K562 (cell line): ENCODE results near the gene GPAT3. TPM values are rescaled to one million over a fixed set of nuclear protein-coding genes. Genes with fewer than 3 reads are reported as not detected.

ENCODE experiments used
- ATAC-seq: fragments of 200-7000 bp; cut with Tn5 transposase; 3 replicates; pipeline ENCODE4 v1.9.1; 2020; ENCODE audit warnings: moderate library complexity
- BruUV-seq: library from RNA; stranded (reverse); fragments of 400-500 nt; replicated peaks from 2 replicates; lab custom pipeline; 2021; lab: Mats Ljungman, UMichigan
- CTCF ChIA-PET: fragments of 300-600 bp; formaldehyde crosslinking; extraction: SDS; loops from one replicate; lab custom pipeline; 2021; ENCODE audit warnings: low intra/inter-chr PET ratio; lab: Yijun Ruan, JAX
- POLR2A ChIA-PET: fragments of 300-600, 350-650 bp; sonication (Branson Sonifier 250); formaldehyde crosslinking; extraction: SDS; loops from one replicate; lab custom pipeline; 2021; ENCODE audit warnings: antibody characterized with exemption, inconsistent platforms; lab: Yijun Ruan, JAX
- DNase-seq, 4 experiments: peaks; one replicate each; pipeline versions ENCODE4 v3.0.0 to v3.0.0-alpha.2; 2011 to 2018; ENCODE audit warnings: low spot score in 3 of 4, mixed read lengths in 3 of 4; ENCODE audit errors: extremely low read depth in 1 of 4
- FAIRE-seq: peaks from 2 replicates; lab custom pipeline; 2011; peaks lifted over from hg19 to GRCh38; lab: Jason Lieb, UNC
- H2AFZ ChIP-seq: 2 replicates; pipeline ENCODE4 v1.6.0; 2011; ENCODE audit warnings: low read depth, low read length, control low read depth, inconsistent platforms
- H3K27ac ChIP-seq: fragments of 200-600 bp; 3 replicates; pipeline ENCODE4 v1.8.0; 2011; ENCODE audit warnings: low read depth, mild to moderate bottlenecking, control low read depth, inconsistent platforms, low read length, moderate library complexity, mixed read lengths; ENCODE audit errors: extremely low read depth
- H3K27me3 ChIP-seq, 2 experiments: fragments of 300-600 bp in 1 of 2; 2 replicates in 1 of 2; 3 replicates in 1 of 2; pipeline versions ENCODE4 v1.6.0 to v1.8.0; 2011; ENCODE audit warnings: inconsistent platforms in 2 of 2, low read length in 2 of 2, mild to moderate bottlenecking in 1 of 2, mixed read lengths in 1 of 2, moderate library complexity in 1 of 2; ENCODE audit not compliant: control insufficient read depth in 2 of 2, insufficient read depth in 2 of 2
- H3K36me3 ChIP-seq: fragments of 300-600 bp; 3 replicates; pipeline ENCODE4 v1.8.0; 2011; ENCODE audit warnings: mild to moderate bottlenecking, low read length, inconsistent platforms; ENCODE audit not compliant: control insufficient read depth, insufficient read depth
- H3K4me1 ChIP-seq, 2 experiments: fragments of 200-600 bp in 1 of 2; replicated peaks in 1 of 2; 2 replicates in 1 of 2; 3 replicates in 1 of 2; pipeline versions ENCODE4 v1.5.1 to v1.8.0; 2011; ENCODE audit warnings: inconsistent platforms in 2 of 2, low read length in 2 of 2, mild to moderate bottlenecking in 1 of 2, mixed read lengths in 1 of 2, moderate library complexity in 1 of 2; ENCODE audit not compliant: control insufficient read depth in 2 of 2, insufficient read depth in 2 of 2
- H3K4me2 ChIP-seq: 2 replicates; pipeline ENCODE4 v1.6.1; 2011; ENCODE audit warnings: low read length, control low read depth, inconsistent platforms, mixed read lengths; ENCODE audit not compliant: insufficient read depth
- H3K4me3 ChIP-seq: fragments of 200-600 bp; sonication (generic), shearing (Covaris generic); 2 replicates; pipeline ENCODE4 v1.5.1; 2016; ENCODE audit warnings: control low read depth, inconsistent platforms
- H3K79me2 ChIP-seq: fragments of 200-600 bp; 3 replicates; pipeline ENCODE4 v1.8.0; 2011; ENCODE audit warnings: low read length, inconsistent platforms; ENCODE audit not compliant: control insufficient read depth, insufficient read depth
- H3K9ac ChIP-seq, 2 experiments: 2 replicates each; pipeline versions ENCODE4 v1.6.0 to v1.6.1; 2011; ENCODE audit warnings: low read depth in 2 of 2, low read length in 2 of 2, control low read depth in 1 of 2, inconsistent platforms in 1 of 2, mild to moderate bottlenecking in 1 of 2, mixed read lengths in 1 of 2; ENCODE audit not compliant: insufficient read depth in 1 of 2
- H3K9me1 ChIP-seq: one replicate; pipeline ENCODE4 v1.6.0; 2011; ENCODE audit warnings: inconsistent platforms, mild to moderate bottlenecking, low read length, moderate library complexity; ENCODE audit not compliant: control insufficient read depth, insufficient read depth
- H3K9me3 ChIP-seq: replicated peaks from 2 replicates; pipeline ENCODE4 v1.5.1; 2011; ENCODE audit warnings: low read depth, low read length, inconsistent platforms; ENCODE audit not compliant: control insufficient read depth, insufficient read depth
- H4K20me1 ChIP-seq: replicated peaks from 2 replicates; pipeline ENCODE4 v1.6.1; 2011; ENCODE audit warnings: low read length, inconsistent platforms, mixed read lengths; ENCODE audit not compliant: control insufficient read depth, insufficient read depth
- ELF2 ChIP-seq: fragments of 250-450 bp; sonication (Bioruptor Pico); IDR thresholded peaks from 2 replicates; pipeline ENCODE4 v1.5.0; 2021; ENCODE audit warnings: mild to moderate bottlenecking
- ELK1 ChIP-seq: sonication (generic); formaldehyde crosslinking; IDR thresholded peaks from 2 replicates; pipeline ENCODE4 v1.8.1; 2022; ENCODE audit warnings: missing genetic modification reagents
- ERF ChIP-seq: fragments of 450-650 bp; formaldehyde crosslinking; IDR thresholded peaks from 2 replicates; pipeline ENCODE4 v1.4.0; 2020; ENCODE audit warnings: mild to moderate bottlenecking, mixed read lengths
- HCFC1 ChIP-seq: IDR thresholded peaks from 2 replicates; pipeline ENCODE4 v1.6.1; 2012; ENCODE audit warnings: low read depth, low read length, improper control_type of control experiment
- NR2C2 ChIP-seq, 2 experiments: fragments of 200-800 bp in 1 of 2; sonication (Bioruptor generic) in 1 of 2; sonication (generic) in 1 of 2; formaldehyde crosslinking in 1 of 2; IDR thresholded peaks; 2 replicates each; pipeline versions ENCODE4 v1.6.1 to v1.8.0; 2016 to 2022; ENCODE audit warnings: mild to moderate bottlenecking in 1 of 2, missing compliant biosample characterization in 1 of 2, missing genetic modification characterization in 1 of 2, missing genetic modification reagents in 1 of 2
- WGBS: fragments of 100-300 bp; shearing (Covaris generic); methylation state at CpG from one replicate; pipeline ENCODE4 v1.1.6; 2016; ENCODE audit warnings: low coverage, mixed read lengths; ENCODE audit not compliant: insufficient coverage; ENCODE audit errors: missing lambda C conversion rate; 5-methylcytosine and 5-hydroxymethylcytosine counted together
- in situ Hi-C: fragments of 300-500 bp; cut with MboI; formaldehyde crosslinking; loops from 4 replicates; pipeline ENCODE4 v1.15.0; 2018; ENCODE audit warnings: inconsistent platforms, mixed read lengths
- intact Hi-C: fragments of 100-400 bp; cut with micrococcal nuclease; formaldehyde crosslinking; loops from 2 replicates; pipeline ENCODE4 v1.14.2; 2022
- polyA plus RNA-seq, 8 experiments: library from polyadenylated mRNA; depleted of rRNA in 4 of 8; stranded (reverse) in 5 of 8; unstranded in 3 of 8; fragments of >200 nt; fragmentation: Nextera tagmentation in 2 of 8; fragmentation: Illumina TruSeq in 1 of 8; extraction: Ambion mirVana in 2 of 8; extraction: Trizol in 1 of 8; gene quantifications; 2 replicates each; pipeline versions ENCODE4 v1.2.1 to v1.2.3, GENCODE V29; 2011 to 2014; ENCODE audit warnings: inconsistent platforms in 1 of 8, missing spikeins in 1 of 8
- total RNA-seq, 7 experiments: library from RNA; depleted of rRNA in 6 of 7; stranded (reverse); fragments of >200 nt in 6 of 7; fragmentation: Illumina TruSeq in 2 of 7; extraction: Trizol in 2 of 7; gene quantifications; 2 replicates each; pipeline versions ENCODE4 v1.2.1 to v1.2.3, GENCODE V29; 2011 to 2021; ENCODE audit warnings: low replicate concordance in 1 of 7
- TF ChIP-seq, protein P1 (sequence below): sonication (generic); formaldehyde crosslinking; IDR thresholded peaks from 2 replicates; pipeline ENCODE4 v1.8.0; 2022; ENCODE audit warnings: mild to moderate bottlenecking, low read depth, missing genetic modification reagents
- TF ChIP-seq, protein P2 (sequence below): fragments of 450-650 bp; IDR thresholded peaks from 2 replicates; pipeline ENCODE4 v1.6.1; 2017; ENCODE audit warnings: mild to moderate bottlenecking, moderate library complexity

Gene GPAT3
- total and polyA plus RNA-seq, 9 of the 15 experiments (the other 6 are each of a cell fraction or from before 2014, with no cell fraction given) = 4.1 to 16.1 (median 13.1) TPM

- H3K36me3 ChIP-seq = no peaks in the 10 kb centered on the region
- ATAC-seq = no peak
- no peak for FAIRE-seq
- ChIA-PET POLR2A (interaction anchor here (0.6 kb wide), 1 partner anchor 558 kb away, joined by 3 read pairs; no protein-coding TSS in a partner anchor), CTCF (no interaction called here)
- no peak for DNase-seq
- H3K9ac ChIP-seq = no peak overlapping the region
- no peaks in the 10 kb centered on the region for H4K20me1 ChIP-seq
- H3K27me3 ChIP-seq = no peaks in the 10 kb centered on the region; a peak in 1 of 5 replicates
- no peaks in the 10 kb centered on the region for H3K9me3 ChIP-seq
- TF ChIP-seq ERF (CRISPR knock-in tag) = no peak
- TF ChIP-seq, protein P1, sequence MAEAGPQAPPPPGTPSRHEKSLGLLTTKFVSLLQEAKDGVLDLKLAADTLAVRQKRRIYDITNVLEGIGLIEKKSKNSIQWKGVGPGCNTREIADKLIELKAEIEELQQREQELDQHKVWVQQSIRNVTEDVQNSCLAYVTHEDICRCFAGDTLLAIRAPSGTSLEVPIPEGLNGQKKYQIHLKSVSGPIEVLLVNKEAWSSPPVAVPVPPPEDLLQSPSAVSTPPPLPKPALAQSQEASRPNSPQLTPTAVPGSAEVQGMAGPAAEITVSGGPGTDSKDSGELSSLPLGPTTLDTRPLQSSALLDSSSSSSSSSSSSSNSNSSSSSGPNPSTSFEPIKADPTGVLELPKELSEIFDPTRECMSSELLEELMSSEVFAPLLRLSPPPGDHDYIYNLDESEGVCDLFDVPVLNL (CRISPR knock-in tag) = no peak
- no peak for TF ChIP-seq NR2C2 (CRISPR knock-in tag; IDR thresholded peaks at IDR 0.05)
- TF ChIP-seq NR2C2 (tag; IDR thresholded peaks at IDR 0.05) = no peak
- TF ChIP-seq, protein P2, sequence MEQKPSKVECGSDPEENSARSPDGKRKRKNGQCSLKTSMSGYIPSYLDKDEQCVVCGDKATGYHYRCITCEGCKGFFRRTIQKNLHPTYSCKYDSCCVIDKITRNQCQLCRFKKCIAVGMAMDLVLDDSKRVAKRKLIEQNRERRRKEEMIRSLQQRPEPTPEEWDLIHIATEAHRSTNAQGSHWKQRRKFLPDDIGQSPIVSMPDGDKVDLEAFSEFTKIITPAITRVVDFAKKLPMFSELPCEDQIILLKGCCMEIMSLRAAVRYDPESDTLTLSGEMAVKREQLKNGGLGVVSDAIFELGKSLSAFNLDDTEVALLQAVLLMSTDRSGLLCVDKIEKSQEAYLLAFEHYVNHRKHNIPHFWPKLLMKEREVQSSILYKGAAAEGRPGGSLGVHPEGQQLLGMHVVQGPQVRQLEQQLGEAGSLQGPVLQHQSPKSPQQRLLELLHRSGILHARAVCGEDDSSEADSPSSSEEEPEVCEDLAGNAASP = no peak
- no peak for TF ChIP-seq ELF2 (CRISPR knock-in tag)
- TF ChIP-seq ELK1 (CRISPR knock-in tag) = no peak
- no peak for TF ChIP-seq HCFC1
- H2AFZ ChIP-seq = no peak overlapping the region
- H3K4me2 ChIP-seq = no peak overlapping the region
- in situ Hi-C loops = loop anchor here (10.0 kb wide), 1 partner anchor 858 kb away; no protein-coding TSS in a partner anchor
- H3K4me3 ChIP-seq = no peak overlapping the region
- intact Hi-C loops = loop anchor here (2.0 to 10.0 kb wide), 2 partner anchors 858 to 1328 kb away; no protein-coding TSS in a partner anchor
- no peak overlapping the region for H3K27ac ChIP-seq
- H3K4me1 ChIP-seq = no peaks in the 10 kb centered on the region
- no TSS peak for BruUV-seq
- WGBS = 12% methylated on average over 7 of the region's 7 CpGs
- H3K79me2 ChIP-seq = no peaks in the 10 kb centered on the region
- no peaks in the 10 kb centered on the region for H3K9me1 ChIP-seq
Observed at GRCh38 chr4:83646538-83647239, 110.8 kb downstream of the GPAT3 start.
